ENCODE measurements around the gene TRIM17.

TRIM17 gene

DNA sequence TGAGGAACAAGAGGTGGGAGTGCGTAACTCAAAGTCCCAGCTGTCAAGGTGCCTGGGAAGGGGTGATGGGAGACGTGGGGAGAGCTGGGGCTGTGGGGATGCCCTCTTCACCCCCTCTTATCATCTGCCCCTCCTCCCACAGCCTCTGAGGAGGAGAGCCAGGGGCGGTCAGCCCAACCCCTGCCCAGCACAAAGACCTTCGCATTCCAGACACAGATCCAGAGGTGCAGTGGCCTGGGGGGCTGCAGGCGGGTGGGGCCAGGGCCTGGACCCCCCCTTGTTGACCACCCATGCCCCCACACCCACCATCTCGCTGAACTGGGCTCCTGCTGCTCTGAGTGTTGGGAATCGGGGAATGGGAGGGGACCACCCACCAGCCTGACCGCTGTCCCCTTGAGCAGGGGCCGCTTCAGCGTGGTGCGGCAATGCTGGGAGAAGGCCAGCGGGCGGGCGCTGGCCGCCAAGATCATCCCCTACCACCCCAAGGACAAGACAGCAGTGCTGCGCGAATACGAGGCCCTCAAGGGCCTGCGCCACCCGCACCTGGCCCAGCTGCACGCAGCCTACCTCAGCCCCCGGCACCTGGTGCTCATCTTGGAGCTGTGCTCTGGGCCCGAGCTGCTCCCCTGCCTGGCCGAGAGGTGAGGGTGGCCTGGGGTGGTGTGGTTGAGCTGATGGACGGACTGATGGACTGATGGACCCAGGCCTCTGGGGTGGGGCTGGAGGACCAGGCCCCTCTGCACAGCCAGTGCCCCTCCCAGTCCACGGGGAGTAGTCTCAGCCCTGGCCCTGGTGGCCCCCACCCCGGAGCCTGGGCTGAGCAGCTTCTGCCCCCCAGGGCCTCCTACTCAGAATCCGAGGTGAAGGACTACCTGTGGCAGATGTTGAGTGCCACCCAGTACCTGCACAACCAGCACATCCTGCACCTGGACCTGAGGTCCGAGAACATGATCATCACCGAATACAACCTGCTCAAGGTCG lies 39.7 kb downstream of the TRIM17 start:
- DNase-seq: no peak

DNA sequence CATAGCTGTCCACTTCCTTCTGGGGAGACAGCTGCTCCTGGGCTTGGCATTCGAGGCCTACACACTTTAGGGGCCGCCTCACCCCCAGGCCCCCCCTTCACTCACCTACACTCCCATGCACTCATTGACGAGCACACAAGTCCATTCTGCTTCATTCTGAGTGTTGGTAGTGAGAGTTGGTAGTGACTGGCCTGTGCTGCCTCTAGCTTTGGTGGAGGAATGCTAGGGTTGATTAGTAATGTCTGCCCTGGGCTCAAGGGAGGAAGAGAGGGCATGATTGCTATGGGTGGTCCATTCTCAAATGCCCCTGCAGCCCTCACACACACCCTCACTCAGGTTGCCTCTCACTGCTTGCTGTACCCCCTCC lies 40.4 kb downstream of the TRIM17 start:
- DNase-seq: no peak

DNA sequence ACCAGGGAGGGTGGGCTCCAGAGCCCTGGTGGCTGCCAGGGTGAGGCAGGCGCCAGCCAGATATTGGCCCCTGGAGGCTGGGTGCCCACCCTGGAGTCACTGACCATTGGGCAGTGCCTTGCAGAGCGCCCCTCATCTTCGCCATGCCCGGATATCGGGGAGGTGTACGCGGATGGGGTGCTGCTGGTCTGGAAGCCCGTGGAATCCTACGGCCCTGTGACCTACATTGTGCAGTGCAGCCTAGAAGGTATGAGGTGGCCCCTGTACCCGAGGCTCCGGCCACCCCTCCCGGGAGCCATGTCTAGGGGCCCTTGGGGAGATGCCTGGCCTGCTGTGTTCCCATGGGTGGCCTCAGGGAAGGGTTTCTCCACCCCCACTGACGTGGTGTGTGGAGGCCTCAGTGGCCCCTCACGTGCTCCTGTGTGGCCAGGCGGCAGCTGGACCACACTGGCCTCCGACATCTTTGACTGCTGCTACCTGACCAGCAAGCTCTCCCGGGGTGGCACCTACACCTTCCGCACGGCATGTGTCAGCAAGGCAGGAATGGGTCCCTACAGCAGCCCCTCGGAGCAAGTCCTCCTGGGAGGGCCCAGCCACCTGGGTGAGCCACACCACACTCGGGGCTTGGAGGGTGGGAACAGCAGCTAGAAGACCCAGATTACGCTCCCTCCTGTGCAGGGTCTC lies 40.9 kb downstream of the TRIM17 start:
- no peak for DNase-seq

DNA sequence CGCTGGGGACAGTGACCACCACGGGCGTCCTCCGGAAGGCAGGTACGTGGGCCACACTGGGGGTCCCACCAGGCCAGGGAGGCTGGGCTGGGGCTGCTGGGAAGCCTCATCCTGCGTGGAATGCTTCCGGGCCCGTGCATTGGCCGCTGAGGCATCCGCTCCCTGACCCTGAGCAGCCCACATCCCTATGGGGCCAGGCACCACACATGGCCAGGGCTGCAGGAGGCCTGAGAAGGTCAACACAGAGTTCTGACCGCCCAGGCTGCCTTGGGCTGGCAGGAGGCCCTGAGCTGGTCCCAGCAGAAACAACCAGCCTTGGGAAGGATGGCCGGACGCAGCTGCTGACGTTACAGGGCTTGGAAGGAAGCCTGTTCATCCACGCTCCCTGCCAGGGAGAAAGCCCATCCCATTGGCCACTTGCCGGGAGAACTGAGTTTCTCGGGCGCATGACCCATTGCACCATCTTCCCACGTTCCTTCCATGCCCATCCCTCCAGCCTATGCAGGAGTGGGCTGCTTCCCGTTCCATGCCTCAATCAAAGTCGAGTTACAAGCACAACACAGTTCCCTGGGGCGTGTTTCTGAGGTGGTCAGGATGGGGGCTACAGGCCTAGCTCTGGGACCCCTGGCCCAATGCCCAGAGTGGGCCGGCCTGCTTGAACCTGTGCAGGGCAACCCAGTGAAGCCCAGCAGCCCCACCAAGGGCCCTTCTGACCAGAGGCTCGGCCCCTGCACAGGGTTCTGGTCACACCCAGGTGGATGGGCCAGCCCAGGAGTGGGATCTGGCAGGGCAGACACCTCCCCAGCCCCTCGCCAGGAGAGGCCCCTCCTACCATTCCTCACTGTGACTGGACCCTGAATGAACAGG lies 41.7 kb downstream of the TRIM17 start:
- DNase-seq: no peak

DNA sequence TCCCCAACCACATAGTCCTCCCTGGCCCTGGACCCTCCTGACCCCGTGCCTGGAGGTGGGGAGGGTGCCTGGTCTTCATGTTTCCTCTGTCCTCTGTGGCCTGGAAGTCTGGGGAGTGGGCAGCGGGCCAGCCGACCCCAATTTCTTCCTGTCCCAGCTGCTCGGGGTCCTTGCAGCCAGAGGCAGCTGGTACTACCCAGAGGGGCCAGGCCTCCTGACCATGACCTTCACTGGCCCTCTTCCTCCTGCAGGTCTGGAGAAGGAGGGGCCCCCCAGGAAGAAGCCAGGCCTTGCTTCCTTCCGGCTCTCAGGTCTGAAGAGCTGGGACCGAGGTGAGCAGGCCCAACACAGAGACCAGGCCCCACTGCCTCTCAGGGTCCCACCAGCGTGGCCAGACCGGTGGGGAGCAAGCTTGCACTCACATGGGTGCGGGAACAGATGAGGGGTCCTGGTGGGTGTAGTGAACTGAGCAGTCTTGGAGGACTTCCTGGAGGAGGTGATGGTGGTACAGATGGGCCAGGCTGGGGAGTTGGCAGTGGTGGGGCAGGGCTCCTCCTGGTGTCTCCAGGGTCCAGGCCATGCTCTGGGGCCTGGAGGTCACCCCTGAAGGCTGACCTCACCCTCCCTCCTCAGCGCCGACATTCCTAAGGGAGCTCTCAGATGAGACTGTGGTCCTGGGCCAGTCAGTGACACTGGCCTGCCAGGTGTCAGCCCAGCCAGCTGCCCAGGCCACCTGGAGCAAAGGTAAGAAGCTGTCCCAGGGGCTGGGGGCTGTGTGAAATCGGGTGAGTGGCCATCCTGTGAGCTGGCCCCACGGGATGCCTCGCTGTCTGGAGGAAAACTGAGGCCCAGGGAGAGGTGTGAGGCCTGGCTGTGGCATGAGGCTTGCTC lies 42.7 kb downstream of the TRIM17 start:
- DNase-seq: no peak

DNA sequence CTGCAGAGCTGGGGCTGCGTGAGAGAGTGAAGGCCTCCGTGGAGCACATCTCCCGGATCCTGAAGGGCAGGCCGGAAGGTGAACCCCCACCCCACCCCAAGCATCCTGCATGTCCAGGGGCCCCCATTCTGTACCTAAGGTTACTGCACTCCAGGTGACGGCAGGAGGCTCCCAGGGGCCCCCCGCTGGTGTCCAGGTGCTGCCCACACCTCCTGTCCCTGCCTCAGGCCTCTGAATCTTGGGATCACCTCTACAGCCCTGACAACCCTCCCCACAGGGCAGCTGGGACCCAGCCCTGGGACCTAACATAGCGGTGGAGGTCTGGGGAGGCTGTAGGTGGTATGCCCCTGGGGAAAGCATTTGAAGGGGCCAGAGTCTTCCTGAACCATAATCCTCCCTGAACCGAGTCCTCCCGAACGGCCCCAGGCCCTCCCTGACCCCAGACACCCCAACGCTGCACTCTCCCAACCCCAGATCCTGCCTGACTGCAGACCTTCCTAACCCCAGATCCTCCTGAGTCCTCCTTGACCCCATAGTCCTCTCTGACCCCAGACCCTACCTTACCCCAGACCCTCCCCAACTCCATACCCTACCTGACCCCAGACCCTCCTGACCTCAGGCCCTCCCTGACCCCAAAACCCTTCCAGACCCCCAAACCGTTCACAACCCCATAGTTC lies 43.5 kb downstream of the TRIM17 start:
- no peak for DNase-seq

DNA sequence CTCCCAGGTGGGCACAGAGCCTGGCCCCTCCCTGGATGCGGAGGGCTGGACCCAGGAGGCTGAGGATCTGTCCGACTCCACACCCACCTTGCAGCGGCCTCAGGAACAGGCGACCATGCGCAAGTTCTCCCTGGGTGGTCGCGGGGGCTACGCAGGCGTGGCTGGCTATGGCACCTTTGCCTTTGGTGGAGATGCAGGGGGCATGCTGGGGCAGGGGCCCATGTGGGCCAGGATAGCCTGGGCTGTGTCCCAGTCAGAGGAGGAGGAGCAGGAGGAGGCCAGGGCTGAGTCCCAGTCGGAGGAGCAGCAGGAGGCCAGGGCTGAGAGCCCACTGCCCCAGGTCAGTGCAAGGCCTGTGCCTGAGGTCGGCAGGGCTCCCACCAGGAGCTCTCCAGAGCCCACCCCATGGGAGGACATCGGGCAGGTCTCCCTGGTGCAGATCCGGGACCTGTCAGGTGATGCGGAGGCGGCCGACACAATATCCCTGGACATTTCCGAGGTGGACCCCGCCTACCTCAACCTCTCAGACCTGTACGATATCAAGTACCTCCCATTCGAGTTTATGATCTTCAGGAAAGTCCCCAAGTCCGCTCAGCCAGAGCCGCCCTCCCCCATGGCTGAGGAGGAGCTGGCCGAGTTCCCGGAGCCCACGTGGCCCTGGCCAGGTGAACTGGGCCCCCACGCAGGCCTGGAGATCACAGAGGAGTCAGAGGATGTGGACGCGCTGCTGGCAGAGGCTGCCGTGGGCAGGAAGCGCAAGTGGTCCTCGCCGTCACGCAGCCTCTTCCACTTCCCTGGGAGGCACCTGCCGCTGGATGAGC lies 44.3 kb downstream of the TRIM17 start:
- DNase-seq: no peak

DNA sequence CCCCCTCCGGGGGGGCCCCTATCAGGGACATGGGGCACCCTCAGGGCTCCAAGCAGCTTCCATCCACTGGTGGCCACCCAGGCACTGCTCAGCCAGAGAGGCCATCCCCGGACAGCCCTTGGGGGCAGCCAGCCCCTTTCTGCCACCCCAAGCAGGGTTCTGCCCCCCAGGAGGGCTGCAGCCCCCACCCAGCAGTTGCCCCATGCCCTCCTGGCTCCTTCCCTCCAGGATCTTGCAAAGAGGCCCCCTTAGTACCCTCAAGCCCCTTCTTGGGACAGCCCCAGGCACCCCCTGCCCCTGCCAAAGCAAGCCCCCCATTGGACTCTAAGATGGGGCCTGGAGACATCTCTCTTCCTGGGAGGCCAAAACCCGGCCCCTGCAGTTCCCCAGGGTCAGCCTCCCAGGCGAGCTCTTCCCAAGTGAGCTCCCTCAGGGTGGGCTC lies 44.9 kb downstream of the TRIM17 start:
- DNase-seq: no peak

DNA sequence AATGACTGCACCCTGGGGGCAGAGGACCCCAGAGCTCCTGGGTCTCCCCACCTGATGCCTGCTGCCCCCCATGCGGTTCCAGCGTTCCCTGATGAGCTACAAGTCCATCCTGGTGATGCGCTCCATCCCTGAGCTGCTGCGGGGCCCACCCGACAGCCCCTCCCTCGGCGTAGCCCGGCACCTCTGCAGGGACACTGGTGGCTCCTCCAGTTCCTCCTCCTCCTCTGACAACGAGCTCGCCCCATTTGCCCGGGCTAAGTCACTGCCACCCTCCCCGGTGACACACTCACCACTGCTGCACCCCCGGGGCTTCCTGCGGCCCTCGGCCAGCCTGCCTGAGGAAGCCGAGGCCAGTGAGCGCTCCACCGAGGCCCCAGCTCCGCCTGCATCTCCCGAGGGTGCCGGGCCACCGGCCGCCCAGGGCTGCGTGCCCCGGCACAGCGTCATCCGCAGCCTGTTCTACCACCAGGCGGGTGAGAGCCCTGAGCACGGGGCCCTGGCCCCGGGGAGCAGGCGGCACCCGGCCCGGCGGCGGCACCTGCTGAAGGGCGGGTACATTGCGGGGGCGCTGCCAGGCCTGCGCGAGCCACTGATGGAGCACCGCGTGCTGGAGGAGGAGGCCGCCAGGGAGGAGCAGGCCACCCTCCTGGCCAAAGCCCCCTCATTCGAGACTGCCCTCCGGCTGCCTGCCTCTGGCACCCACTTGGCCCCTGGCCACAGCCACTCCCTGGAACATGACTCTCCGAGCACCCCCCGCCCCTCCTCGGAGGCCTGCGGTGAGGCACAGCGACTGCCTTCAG lies 45.5 kb downstream of the TRIM17 start:
- DNase-seq: no peak

DNA sequence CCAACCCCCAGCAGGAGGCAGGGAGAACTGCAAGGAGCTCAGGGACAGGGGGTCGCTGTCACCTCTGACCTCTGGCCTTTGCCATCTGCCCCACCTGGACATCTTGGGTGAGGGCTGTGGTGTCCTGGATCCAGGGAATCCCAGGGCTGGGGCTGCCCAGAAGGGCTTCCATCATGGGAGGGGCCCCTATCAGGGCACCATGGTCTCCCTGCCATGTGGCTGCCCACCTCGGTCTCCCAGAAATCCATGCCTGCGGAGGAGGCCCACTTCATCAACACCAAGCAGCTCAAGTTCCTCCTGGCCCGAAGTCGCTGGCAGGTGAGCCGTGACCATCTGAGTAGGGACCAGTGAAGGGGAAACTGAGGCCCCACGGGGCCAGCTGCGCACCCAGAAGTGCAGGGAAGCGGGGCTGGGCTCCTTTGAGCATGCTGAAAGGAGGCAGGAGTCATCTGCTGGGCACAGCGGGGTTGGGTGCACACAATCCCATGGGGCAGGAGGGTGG lies 46.2 kb downstream of the TRIM17 start:
- no peak for DNase-seq

DNA sequence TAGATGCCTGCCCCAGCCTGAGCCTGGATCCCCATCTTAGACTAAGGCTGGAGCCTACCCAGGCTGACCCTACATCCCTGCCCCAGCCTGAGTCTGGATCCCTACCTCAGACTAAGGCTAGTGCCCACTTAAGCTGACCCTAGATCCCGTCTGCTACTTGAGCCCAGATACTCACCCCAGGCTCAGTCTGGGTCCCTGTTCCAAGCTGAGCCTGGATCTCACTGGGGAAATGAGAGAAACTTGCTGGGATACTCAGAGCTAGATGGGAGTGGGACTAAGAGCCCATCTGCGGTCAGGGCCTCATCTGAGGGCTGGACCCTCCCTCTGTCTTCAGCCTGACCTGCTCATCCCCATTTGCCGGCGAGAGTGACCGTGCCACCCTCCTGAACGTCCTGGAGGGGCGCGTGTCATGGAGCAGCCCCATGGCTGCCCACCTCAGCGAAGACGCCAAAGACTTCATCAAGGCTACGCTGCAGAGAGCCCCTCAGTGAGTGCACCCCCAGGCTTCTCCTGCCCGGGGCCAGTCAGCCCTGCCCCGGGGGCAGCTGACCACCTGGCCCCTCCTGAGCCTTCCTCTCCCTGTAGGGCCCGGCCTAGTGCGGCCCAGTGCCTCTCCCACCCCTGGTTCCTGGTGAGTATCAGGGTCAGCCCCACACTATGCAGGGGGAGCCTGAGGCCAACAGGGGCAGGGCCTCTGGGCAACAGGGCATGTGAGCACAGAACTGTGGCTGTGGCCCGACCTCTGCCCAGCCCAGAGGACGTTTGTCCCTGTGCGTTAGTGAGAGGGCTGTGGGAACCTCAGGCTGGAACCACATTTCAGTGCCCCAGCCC lies 46.8 kb downstream of the TRIM17 start:
- DNase-seq: no peak

DNA sequence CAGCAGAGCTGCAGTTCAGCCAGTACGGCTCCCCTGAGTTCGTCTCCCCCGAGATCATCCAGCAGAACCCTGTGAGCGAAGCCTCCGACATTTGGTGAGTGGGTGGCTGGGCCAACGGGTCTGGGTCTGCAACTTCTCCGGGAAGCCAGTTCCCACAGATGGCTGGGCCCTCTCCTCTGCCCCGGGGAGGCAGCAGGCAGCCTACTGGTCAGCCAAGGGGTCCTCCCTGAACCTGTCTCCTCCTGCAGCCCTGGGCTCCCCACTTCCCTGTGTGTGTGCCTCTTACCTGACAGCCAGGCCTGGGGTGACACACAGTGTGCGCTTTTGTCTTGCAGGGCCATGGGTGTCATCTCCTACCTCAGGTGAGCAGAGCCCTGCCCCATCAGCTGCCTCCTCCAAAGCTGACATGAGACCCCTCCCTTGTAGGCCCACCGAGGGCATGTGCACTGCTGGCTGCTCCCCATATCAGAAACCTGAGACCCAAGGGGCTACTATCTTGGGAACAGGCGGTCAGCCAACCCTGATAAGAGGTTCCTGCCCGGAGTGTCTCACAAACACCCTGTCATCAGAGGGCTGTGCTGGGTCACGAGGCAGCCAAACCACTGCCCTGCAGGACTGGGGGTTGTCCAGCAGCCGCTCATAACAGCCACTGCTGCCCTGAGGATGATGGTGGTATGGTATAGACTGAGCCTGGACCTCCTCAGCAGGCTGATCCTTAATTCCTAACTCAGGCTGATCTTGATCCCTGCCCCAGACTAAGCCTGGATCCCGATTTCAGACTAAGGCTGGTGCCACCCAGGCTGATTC lies 47.7 kb downstream of the TRIM17 start:
- DNase-seq: no peak

DNA sequence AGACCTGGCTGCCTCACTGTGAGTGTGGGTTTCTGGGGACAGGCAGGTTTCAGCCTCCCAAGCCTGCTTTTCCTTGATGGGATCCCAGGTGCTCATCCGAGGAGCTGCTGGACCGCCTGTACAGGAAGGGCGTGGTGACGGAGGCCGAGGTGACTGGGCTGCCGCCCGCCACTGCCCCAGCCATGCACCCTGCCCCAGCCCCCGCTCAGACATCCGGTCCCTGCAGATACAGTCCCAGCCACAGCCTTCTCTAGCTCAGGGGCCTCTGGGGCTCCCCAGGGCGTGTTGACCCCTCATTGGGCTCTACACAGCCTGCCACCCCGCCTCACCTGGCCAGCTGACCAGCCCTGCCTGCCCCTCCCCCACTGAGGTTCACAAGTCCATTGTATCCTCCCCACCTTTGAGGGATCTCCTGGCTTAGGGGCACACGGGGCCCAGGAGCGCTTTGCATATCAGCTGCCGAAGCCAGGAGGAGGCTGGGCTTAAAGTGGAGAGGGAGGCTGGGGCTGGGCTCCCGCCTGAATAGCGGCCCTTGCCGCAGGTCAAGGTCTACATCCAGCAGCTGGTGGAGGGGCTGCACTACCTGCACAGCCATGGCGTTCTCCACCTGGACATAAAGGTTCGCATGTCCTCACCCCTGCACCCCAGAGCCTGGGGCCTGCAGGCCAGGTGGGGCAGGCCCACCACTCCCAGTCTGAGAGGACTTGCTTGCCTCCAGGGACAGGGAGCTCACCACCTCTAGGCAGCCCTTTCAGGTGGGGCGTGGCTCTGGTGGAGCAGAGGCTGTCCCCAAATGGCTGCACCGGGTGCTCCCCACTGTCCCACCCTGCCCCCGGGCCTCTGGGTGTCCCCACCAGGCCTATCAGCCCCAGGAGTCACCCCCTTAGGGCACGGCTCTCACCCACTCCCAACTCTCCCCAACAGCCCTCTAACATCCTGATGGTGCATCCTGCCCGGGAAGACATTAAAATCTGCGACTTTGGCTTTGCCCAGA lies 48.6 kb downstream of the TRIM17 start:
- DNase-seq: no peak

DNA sequence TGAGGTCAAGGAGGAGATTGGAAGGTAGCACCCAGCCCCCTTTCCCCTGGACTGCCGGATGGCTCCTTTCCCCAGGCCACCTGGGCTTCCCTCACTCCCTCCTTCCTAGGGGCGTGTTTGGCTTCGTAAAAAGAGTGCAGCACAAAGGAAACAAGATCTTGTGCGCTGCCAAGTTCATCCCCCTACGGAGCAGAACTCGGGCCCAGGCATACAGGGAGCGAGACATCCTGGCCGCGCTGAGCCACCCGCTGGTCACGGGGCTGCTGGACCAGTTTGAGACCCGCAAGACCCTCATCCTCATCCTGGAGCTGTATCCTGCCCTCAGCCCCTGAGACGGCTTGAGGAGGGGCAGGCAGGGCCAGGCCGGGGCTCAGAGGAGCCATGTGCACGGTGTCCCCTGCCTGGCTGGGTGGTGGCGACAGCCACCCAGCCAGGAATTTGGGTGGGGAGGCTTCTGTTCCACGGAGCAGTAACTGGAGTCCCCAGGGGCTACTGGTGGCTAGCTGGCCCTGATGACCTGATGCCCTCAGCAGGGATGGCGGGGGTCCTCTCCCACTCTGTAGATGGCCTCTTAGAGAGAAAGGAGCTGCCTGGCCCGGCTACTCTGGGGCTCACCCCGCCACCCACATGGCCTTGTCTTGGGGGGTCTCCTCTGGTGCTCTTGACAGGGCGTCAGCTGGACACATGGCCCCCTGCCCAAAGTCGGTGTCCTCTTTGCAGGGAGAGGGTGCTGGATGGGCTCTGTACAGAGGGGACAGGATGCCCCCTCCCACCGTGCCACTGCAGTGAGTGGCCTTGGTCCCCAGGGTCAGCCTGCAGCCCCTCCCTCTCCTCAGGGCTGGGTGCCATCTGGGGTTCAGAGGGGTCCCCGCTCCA lies 49.6 kb downstream of the TRIM17 start:
- no peak for DNase-seq
